Tibial artery (tissue), 4 donors: Measurements from ENCODE around the gene PPP1R10.
"Not testable (repeated sequence)": the region's sequence is repeated elsewhere in the genome, so short reads cannot be mapped to it uniquely, and the experiment has no call there.

ENCODE experiments used
- DNase-seq, 2 donors: peaks; one replicate each; pipeline ENCODE4 v3.0.0-alpha.2; 2019
- H3K27ac ChIP-seq, 2 donors: fragments of 200-600 bp; sonication (generic) in 1 of 2; 1 replicate in 1 of 2; 2 replicates in 1 of 2; pipeline ENCODE4 v1.5.1; 2018 to 2019; ENCODE audit warnings: mild to moderate bottlenecking in 1 of 2
- H3K27me3 ChIP-seq, 2 donors: fragments of 200-600 bp; sonication (generic) in 1 of 2; one replicate each; pipeline versions ENCODE4 v1.5.1 to v1.6.0; 2016 to 2019
- H3K36me3 ChIP-seq, 3 donors: fragments of 200-600 bp; sonication (generic) in 2 of 3; one replicate each; pipeline ENCODE4 v1.5.1; 2016 to 2019; ENCODE audit warnings: mild to moderate bottlenecking in 2 of 3
- H3K4me1 ChIP-seq, 4 donors: fragments of 200-600 bp; sonication (generic) in 2 of 4; 1 replicate in 3 of 4; 2 replicates in 1 of 4; pipeline ENCODE4 v1.5.1; 2016 to 2019
- H3K4me3 ChIP-seq, 2 donors: fragments of 200-600 bp; sonication (generic) in 1 of 2; 1 replicate in 1 of 2; 2 replicates in 1 of 2; pipeline ENCODE4 v1.5.1; 2018 to 2019; ENCODE audit warnings: mild to moderate bottlenecking in 2 of 2
- H3K9me3 ChIP-seq, 3 donors: fragments of 200-600 bp; sonication (generic) in 1 of 3; one replicate each; pipeline ENCODE4 v1.5.1; 2016 to 2019
- intact Hi-C: fragments of 100-400 bp; cut with DNase I; formaldehyde crosslinking; loops from one replicate; pipeline ENCODE4 v1.15.0; 2023; ENCODE audit warnings: low total_unique reads
- TF ChIP-seq, protein P1 (sequence below), 2 experiments: fragments of 200-600 bp in 1 of 2; fragments of 450-650 bp in 1 of 2; IDR thresholded peaks; one replicate each; pipeline ENCODE4 v1.5.1; 2017 to 2019; ENCODE audit warnings: antibody characterized with exemption in 2 of 2, mild to moderate bottlenecking in 1 of 2, moderate library complexity in 1 of 2

Gene PPP1R10

GRCh38 chr6:30616811-30617564, at the start of gene PPP1R10:
Gene PPP1R10 (minus strand): TSS chr6:30617243. CDS start chr6:30609944, 7,299 bp downstream.
- intact Hi-C loops = loop anchor here (5.0 kb wide), 2 partner anchors 60 to 105 kb away; partner anchors contain the start of genes GNL1, PRR3 and TUBB
- H3K36me3 ChIP-seq = peaks cover 38 to 40% (median 38%) of the 10 kb centered on the region in 3 donors
- peak within 1 kb of the TSS; percentile 87 to 90 for H3K4me3 ChIP-seq
- peak; percentile 99 to 100 for DNase-seq
- TF ChIP-seq, protein P1, sequence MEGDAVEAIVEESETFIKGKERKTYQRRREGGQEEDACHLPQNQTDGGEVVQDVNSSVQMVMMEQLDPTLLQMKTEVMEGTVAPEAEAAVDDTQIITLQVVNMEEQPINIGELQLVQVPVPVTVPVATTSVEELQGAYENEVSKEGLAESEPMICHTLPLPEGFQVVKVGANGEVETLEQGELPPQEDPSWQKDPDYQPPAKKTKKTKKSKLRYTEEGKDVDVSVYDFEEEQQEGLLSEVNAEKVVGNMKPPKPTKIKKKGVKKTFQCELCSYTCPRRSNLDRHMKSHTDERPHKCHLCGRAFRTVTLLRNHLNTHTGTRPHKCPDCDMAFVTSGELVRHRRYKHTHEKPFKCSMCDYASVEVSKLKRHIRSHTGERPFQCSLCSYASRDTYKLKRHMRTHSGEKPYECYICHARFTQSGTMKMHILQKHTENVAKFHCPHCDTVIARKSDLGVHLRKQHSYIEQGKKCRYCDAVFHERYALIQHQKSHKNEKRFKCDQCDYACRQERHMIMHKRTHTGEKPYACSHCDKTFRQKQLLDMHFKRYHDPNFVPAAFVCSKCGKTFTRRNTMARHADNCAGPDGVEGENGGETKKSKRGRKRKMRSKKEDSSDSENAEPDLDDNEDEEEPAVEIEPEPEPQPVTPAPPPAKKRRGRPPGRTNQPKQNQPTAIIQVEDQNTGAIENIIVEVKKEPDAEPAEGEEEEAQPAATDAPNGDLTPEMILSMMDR (IDR thresholded peaks at IDR 0.05) = no peak
- peak within 1 kb of the TSS; percentile 96 to 98 for H3K27ac ChIP-seq
- H3K4me1 ChIP-seq = peaks cover 0 to 38% (median 30%) of the 10 kb centered on the region in 4 donors
- H3K27me3 ChIP-seq = no peaks in the 10 kb centered on the region
- H3K9me3 ChIP-seq = no peaks in the 10 kb centered on the region

DNA sequence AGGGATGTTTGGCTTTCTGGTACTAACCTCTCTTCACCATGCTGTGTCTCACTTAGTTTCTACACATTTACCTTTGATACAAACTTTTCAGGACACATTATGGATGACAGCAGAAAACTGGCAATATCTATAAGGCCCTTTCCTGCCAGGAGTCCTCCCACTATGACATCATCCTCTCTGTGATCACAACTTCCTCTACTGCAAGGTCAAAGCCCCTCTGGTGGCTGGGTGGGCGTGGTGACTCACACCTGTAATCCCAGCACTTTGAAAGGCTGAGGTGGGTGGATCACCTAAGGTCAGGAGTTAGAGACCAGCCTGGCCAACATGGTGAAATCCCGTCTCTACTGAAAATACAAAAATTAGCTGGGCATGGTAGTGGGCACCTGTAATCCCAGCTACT, 49.3 kb upstream of the PPP1R10 start:
- H3K27me3 ChIP-seq, H3K4me1 ChIP-seq, H3K27ac ChIP-seq, DNase-seq, intact Hi-C loops, H3K4me3 ChIP-seq, H3K9me3 ChIP-seq: not testable (repeated sequence)
- peaks cover 67 to 98% (median 81%) of the 10 kb centered on the region in 3 donors for H3K36me3 ChIP-seq

- intact Hi-C loops = no loop called here
- H3K4me1 ChIP-seq = no peaks in the 10 kb centered on the region
- TF ChIP-seq, protein P1 (IDR thresholded peaks at IDR 0.05) = no peak
Measured at GRCh38 chr6:30664994-30665767, 48.1 kb upstream of the PPP1R10 start.

DNA sequence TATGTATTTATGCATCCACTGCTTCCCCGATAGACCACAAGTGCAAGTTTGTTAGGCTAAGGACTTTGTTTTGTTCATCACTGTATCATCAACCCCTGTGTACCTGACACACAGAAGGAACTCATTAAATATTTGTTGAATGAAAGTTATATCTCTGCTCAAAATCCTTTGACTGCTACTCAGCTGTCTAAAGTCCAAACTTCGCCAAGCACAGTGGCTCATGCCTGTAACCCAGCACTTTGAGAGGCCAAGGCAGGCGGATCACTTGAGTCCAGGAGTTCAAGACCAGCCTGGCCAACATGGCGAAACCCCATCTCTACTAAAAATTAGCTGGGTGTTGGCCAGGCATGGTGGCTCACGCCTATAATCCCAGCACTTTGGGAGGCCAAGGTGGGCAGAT, 40.9 kb upstream of the PPP1R10 start:
- H3K27me3 ChIP-seq, H3K9me3 ChIP-seq, H3K4me3 ChIP-seq, intact Hi-C loops, H3K27ac ChIP-seq, H3K4me1 ChIP-seq, DNase-seq: not testable (repeated sequence)
- peaks cover 100% of the 10 kb centered on the region in 3 donors for H3K36me3 ChIP-seq

More at GRCh38 chr6:30664994-30665767, 48.1 kb upstream of the PPP1R10 start:
- Histone ChIP-seq H3K4me3 (no peak overlapping the region), H3K27ac (no peak overlapping the region), H3K9me3 (no peaks in the 10 kb centered on the region), H3K27me3 (no peaks in the 10 kb centered on the region), H3K36me3 (peaks cover 79 to 100% (median 86%) of the 10 kb centered on the region in 3 donors)
- no peak for DNase-seq

DNA sequence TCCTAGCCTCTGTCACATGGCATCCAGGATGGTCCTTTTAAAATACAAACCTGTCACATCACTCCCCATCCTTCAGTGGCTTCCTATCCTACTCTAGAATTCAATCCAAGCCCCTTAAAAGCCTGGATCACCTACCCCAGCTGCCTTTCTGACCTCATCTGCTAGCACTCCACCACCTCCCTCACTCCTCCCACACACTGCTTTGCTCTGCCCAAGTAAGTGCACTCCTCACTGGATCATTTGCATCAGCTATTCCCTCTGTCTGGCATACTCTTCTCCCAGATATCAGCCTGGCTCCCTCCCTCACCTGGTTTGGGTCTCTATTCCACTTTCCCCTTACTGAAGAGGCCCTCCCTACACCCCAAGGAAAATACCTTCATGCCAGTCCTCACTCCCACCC, 40.4 kb upstream of the PPP1R10 start:
- peaks cover 100% of the 10 kb centered on the region in 3 donors for H3K36me3 ChIP-seq
- H3K4me3 ChIP-seq = no peak overlapping the region
- TF ChIP-seq, protein P1 (IDR thresholded peaks at IDR 0.05) = no peak
- no peaks in the 10 kb centered on the region for H3K27me3 ChIP-seq
- no peak overlapping the region for H3K27ac ChIP-seq
- DNase-seq = no peak
- H3K9me3 ChIP-seq = no peaks in the 10 kb centered on the region
- intact Hi-C loops = no loop called here
- H3K4me1 ChIP-seq = no peaks in the 10 kb centered on the region

- Histone ChIP-seq H3K4me3 (no peak overlapping the region), H3K27me3 (no peaks in the 10 kb centered on the region), H3K36me3 (peaks cover 98 to 100% (median 100%) of the 10 kb centered on the region in 3 donors), H3K9me3 (no peaks in the 10 kb centered on the region), H3K27ac (no peak overlapping the region), H3K4me1 (no peaks in the 10 kb centered on the region)
- no peak for DNase-seq
- TF ChIP-seq, protein P1 (IDR thresholded peaks at IDR 0.05) = no peak
- intact Hi-C loops = no loop called here
Measured at GRCh38 chr6:30656513-30656912, 39.5 kb upstream of the PPP1R10 start.
